Neuronal stem cell (in vitro differentiated cells): Measurements from ENCODE around the gene TMEM139.

Source experiments
- DNase-seq: peaks from one replicate; pipeline ENCODE4 v3.0.0-alpha.2; 2013; ENCODE audit warnings: low spot score
- H2AFZ ChIP-seq: one replicate; pipeline ENCODE4 v1.6.1; 2013; ENCODE audit warnings: mild to moderate bottlenecking, low read length, inconsistent platforms
- H2AK5ac ChIP-seq: 2 replicates; pipeline ENCODE4 v1.6.1; 2013; ENCODE audit warnings: low read depth, mild to moderate bottlenecking, inconsistent platforms, low read length, moderate library complexity, mixed read lengths
- H2BK120ac ChIP-seq: 2 replicates; pipeline ENCODE4 v1.6.1; 2013; ENCODE audit warnings: low read depth, mild to moderate bottlenecking, inconsistent platforms, low read length, moderate library complexity, mixed read lengths
- H2BK12ac ChIP-seq: one replicate; pipeline ENCODE4 v1.6.1; 2013; ENCODE audit warnings: low read length, inconsistent platforms
- H2BK15ac ChIP-seq: 2 replicates; pipeline ENCODE4 v1.6.1; 2013; ENCODE audit warnings: mild to moderate bottlenecking, low read length, inconsistent platforms, mixed read lengths
- H2BK5ac ChIP-seq: one replicate; pipeline ENCODE4 v1.6.1; 2013; ENCODE audit warnings: inconsistent platforms, mild to moderate bottlenecking, low read length, moderate library complexity
- H3K14ac ChIP-seq: one replicate; pipeline ENCODE4 v1.6.1; 2013; ENCODE audit warnings: low read length, inconsistent platforms
- H3K18ac ChIP-seq: 2 replicates; pipeline ENCODE4 v1.6.1; 2013; ENCODE audit warnings: low read length, inconsistent platforms
- H3K23ac ChIP-seq: 2 replicates; pipeline ENCODE4 v1.6.1; 2013; ENCODE audit warnings: low read depth, mild to moderate bottlenecking, mixed read lengths, low read length, inconsistent platforms; ENCODE audit not compliant: poor library complexity
- H3K27ac ChIP-seq: replicated peaks from 3 replicates; pipeline ENCODE4 v1.5.1; 2013; ENCODE audit warnings: low read length, inconsistent platforms
- H3K27me3 ChIP-seq, 3 experiments: 2 replicates each; pipeline ENCODE4 v1.6.1; 2013; ENCODE audit warnings: low read length in 3 of 3, mild to moderate bottlenecking in 2 of 3, inconsistent platforms in 1 of 3, low read depth in 1 of 3, mixed read lengths in 1 of 3, moderate library complexity in 1 of 3; ENCODE audit not compliant: control insufficient read depth in 3 of 3, insufficient read depth in 3 of 3
- H3K36me3 ChIP-seq, 2 donors: replicated peaks in 1 of 2; 2 replicates each; pipeline ENCODE4 v1.6.1; 2013; ENCODE audit warnings: low read length in 2 of 2; ENCODE audit not compliant: control insufficient read depth in 2 of 2, insufficient read depth in 2 of 2
- H3K4ac ChIP-seq: 2 replicates; pipeline ENCODE4 v1.6.1; 2013; ENCODE audit warnings: inconsistent platforms, mild to moderate bottlenecking, low read length, moderate library complexity
- H3K4me1 ChIP-seq, 2 donors: 1 replicate in 1 of 2; 2 replicates in 1 of 2; pipeline ENCODE4 v1.6.1; 2013; ENCODE audit warnings: low read length in 2 of 2, low read depth in 1 of 2; ENCODE audit not compliant: control insufficient read depth in 2 of 2, insufficient read depth in 1 of 2
- H3K4me2 ChIP-seq: one replicate; pipeline ENCODE4 v1.6.1; 2013; ENCODE audit warnings: mild to moderate bottlenecking, low read length, inconsistent platforms; ENCODE audit not compliant: insufficient read depth, poor library complexity, severe bottlenecking
- H3K4me3 ChIP-seq, 2 donors: 2 replicates each; pipeline ENCODE4 v1.5.1; 2013; ENCODE audit warnings: low read length in 2 of 2, mild to moderate bottlenecking in 2 of 2, inconsistent platforms in 1 of 2, moderate library complexity in 1 of 2
- H3K79me1 ChIP-seq: one replicate; pipeline ENCODE4 v1.6.1; 2013; ENCODE audit warnings: low read depth, mild to moderate bottlenecking, inconsistent platforms, low read length, moderate library complexity
- H3K9ac ChIP-seq: one replicate; pipeline ENCODE4 v1.6.1; 2013; ENCODE audit warnings: mild to moderate bottlenecking, low read depth, low read length, inconsistent platforms; ENCODE audit not compliant: poor library complexity
- H3K9me3 ChIP-seq, 2 donors: replicated peaks in 1 of 2; 2 replicates each; pipeline versions ENCODE3 to v1.6.1; 2013; ENCODE audit warnings: low read length in 2 of 2, mild to moderate bottlenecking in 2 of 2, inconsistent platforms in 1 of 2, low read depth in 1 of 2, mixed read lengths in 1 of 2, moderate library complexity in 1 of 2; ENCODE audit not compliant: control insufficient read depth in 2 of 2, insufficient read depth in 1 of 2
- H4K8ac ChIP-seq: one replicate; pipeline ENCODE4 v1.6.1; 2013; ENCODE audit warnings: low read depth, mild to moderate bottlenecking, inconsistent platforms, low read length, moderate library complexity
- H4K91ac ChIP-seq: one replicate; pipeline ENCODE4 v1.6.1; 2013; ENCODE audit warnings: low read length, low read depth, mild to moderate bottlenecking, inconsistent platforms; ENCODE audit not compliant: poor library complexity
- WGBS, 2 donors: extraction: QIAGEN DNeasy Blood & Tissue Kit; methylation state at CpG; one replicate each; pipeline ENCODE4 v1.1.7; 2013; ENCODE audit warnings: missing lambda C conversion rate in 2 of 2, mixed read lengths in 1 of 2; ENCODE audit not compliant: insufficient read length in 2 of 2, insufficient replicate concordance in 1 of 2; ENCODE audit errors: extremely low coverage in 2 of 2; 5-methylcytosine and 5-hydroxymethylcytosine counted together

The TMEM139 gene

DNA sequence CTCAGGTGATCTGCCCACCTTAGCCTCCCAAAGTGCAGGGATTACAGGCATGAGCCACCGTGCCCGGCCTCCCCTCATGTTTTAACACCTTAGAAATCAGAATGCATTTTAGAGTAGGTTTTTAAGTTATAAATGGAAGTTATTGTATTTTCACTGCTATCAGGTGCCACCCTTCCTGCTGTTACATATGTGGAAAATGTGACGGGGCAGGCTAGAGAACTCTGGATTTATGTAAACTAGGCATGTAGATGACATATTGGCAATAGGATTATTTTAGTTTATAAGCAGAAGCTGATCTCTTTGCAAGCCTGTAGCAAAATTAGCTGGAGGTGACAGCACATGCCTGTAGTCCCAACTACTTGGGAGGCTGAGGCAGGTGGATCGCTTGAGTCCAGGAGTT, 5.5 kb downstream of the TMEM139 start:
- H2BK15ac ChIP-seq = no peak overlapping the region
- peaks cover 6 to 14% of the 10 kb centered on the region in 2 donors for H3K9me3 ChIP-seq
- H2BK12ac ChIP-seq = no peak overlapping the region
- H4K91ac ChIP-seq = no peak overlapping the region
- no peak overlapping the region for H2AFZ ChIP-seq
- H3K27ac ChIP-seq = no peak overlapping the region
- peaks cover 10 to 12% of the 10 kb centered on the region in 2 donors for H3K4me1 ChIP-seq
- peaks cover 5% of the 10 kb centered on the region for H3K79me1 ChIP-seq
- H2BK5ac ChIP-seq = no peak overlapping the region
- no peak overlapping the region for H3K23ac ChIP-seq
- no peak for DNase-seq
- peaks cover 23 to 59% of the 10 kb centered on the region in 2 donors for H3K36me3 ChIP-seq
- no peak overlapping the region for H3K18ac ChIP-seq
- H3K4me3 ChIP-seq = peak overlapping the region in 1 of 2 donors; percentile 25
- WGBS, 2 donors = no CpG with 5 or more reads among the region's 4 CpGs
- no peak overlapping the region for H3K4ac ChIP-seq
- H4K8ac ChIP-seq = no peak overlapping the region
- H3K9ac ChIP-seq = no peak overlapping the region
- H2AK5ac ChIP-seq = no peak overlapping the region
- peaks cover 0 to 3% (median 0%) of the 10 kb centered on the region in 3 experiments for H3K27me3 ChIP-seq
- H2BK120ac ChIP-seq = no peak overlapping the region
- no peak overlapping the region for H3K14ac ChIP-seq
- peak overlapping the region; percentile 12 for H3K4me2 ChIP-seq

DNA sequence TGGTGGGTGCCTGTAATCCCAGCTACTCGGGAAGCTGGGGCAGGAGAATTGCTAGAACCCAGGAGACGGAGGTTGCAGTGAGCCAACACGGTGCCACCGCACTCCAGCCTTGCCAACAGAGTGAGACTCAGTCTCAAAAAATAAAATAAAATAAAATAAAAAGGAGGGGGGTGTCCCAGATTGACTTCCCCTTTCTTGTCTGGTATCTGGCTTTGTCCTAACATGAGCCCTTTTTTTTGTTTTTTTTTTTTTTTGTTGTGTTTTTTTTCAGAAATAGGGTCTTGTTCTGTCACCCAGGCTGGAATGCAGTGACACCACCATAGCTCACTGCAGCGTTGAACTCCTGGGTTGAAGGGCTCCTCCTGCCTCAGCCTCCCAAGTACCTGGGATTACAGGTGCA, 8.1 kb downstream of the TMEM139 start:
- H2BK120ac ChIP-seq = no peak overlapping the region
- no peak overlapping the region for H2BK15ac ChIP-seq
- H3K36me3 ChIP-seq = peaks cover 29 to 83% of the 10 kb centered on the region in 2 donors
- no peak overlapping the region for H3K4ac ChIP-seq
- no peak overlapping the region for H2AFZ ChIP-seq
- H3K9ac ChIP-seq = no peak overlapping the region
- DNase-seq = no peak
- no peak overlapping the region for H2BK12ac ChIP-seq
- no peaks in the 10 kb centered on the region for H3K27me3 ChIP-seq
- no peak overlapping the region for H2BK5ac ChIP-seq
- no peak overlapping the region for H3K27ac ChIP-seq
- H3K9me3 ChIP-seq = no peaks in the 10 kb centered on the region
- H3K18ac ChIP-seq = no peak overlapping the region
- WGBS, 2 donors = no CpG with 5 or more reads among the region's 5 CpGs
- no peak overlapping the region for H2AK5ac ChIP-seq
- no peak overlapping the region for H4K91ac ChIP-seq
- no peak overlapping the region for H3K4me2 ChIP-seq
- no peak overlapping the region for H3K14ac ChIP-seq
- H3K23ac ChIP-seq = no peak overlapping the region
- H3K79me1 ChIP-seq = peaks cover 5% of the 10 kb centered on the region
- H3K4me3 ChIP-seq = no peak overlapping the region
- no peak overlapping the region for H4K8ac ChIP-seq
- peaks cover 3 to 9% of the 10 kb centered on the region in 2 donors for H3K4me1 ChIP-seq

DNA sequence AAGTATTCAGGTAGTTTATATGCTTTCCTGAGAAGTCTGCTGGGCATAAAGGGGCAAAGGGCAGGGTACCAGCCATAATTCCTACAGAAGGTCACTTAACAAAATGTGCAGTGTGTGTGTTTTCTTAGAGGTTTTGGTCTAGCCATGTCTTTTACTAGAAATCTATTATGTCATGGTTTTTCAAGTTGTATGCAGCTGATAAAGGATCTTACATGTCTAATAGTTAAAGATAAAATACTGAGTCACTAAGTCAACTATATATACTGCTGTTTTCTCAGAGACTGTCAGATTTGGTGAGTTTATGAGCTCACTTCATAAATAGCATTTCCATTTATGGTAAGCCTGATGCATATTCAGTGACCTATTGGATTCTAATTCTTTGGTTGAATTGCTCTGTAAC, 11.1 kb downstream of the TMEM139 start:
- Histone ChIP-seq H3K4me3 (no peak overlapping the region), H3K27ac (no peak overlapping the region), H3K36me3 (peaks cover 44 to 98% of the 10 kb centered on the region in 2 donors)

GRCh38 chr7:143296686-143297085, 11.9 kb downstream of the TMEM139 start:
- H3K23ac ChIP-seq = no peak overlapping the region
- no peak overlapping the region for H3K4me2 ChIP-seq
- no peak overlapping the region for H2BK15ac ChIP-seq
- no CpG with 5 or more reads among the region's 2 CpGs for WGBS, 2 donors
- H3K27me3 ChIP-seq = no peaks in the 10 kb centered on the region
- H2AFZ ChIP-seq = no peak overlapping the region
- no peak overlapping the region for H3K14ac ChIP-seq
- no peak overlapping the region for H3K9ac ChIP-seq
- no peak overlapping the region for H2BK120ac ChIP-seq
- H3K4me1 ChIP-seq = no peaks in the 10 kb centered on the region
- no peak overlapping the region for H3K4me3 ChIP-seq
- peaks cover 6% of the 10 kb centered on the region for H3K79me1 ChIP-seq
- H3K18ac ChIP-seq = no peak overlapping the region
- H3K4ac ChIP-seq = no peak overlapping the region
- no peak overlapping the region for H2AK5ac ChIP-seq
- no peak overlapping the region for H2BK12ac ChIP-seq
- H2BK5ac ChIP-seq = no peak overlapping the region
- DNase-seq = no peak
- H3K27ac ChIP-seq = no peak overlapping the region
- no peak overlapping the region for H4K91ac ChIP-seq
- H3K36me3 ChIP-seq = peaks cover 47 to 98% of the 10 kb centered on the region in 2 donors
- H4K8ac ChIP-seq = no peak overlapping the region
- H3K9me3 ChIP-seq = no peaks in the 10 kb centered on the region

More for the DNA sequence above, 11.1 kb downstream of the TMEM139 start:
- no peaks in the 10 kb centered on the region for H3K9me3 ChIP-seq
- no peak for DNase-seq
- peaks cover 6% of the 10 kb centered on the region for H3K79me1 ChIP-seq
- no peak overlapping the region for H3K23ac ChIP-seq
- H3K9ac ChIP-seq = no peak overlapping the region
- H3K4ac ChIP-seq = no peak overlapping the region
- H3K18ac ChIP-seq = no peak overlapping the region
- H2BK5ac ChIP-seq = no peak overlapping the region
- no peak overlapping the region for H2BK15ac ChIP-seq
- no peaks in the 10 kb centered on the region for H3K27me3 ChIP-seq
- H3K4me1 ChIP-seq = no peaks in the 10 kb centered on the region
- H2AFZ ChIP-seq = no peak overlapping the region
- no peak overlapping the region for H4K8ac ChIP-seq
- H2AK5ac ChIP-seq = no peak overlapping the region
- no peak overlapping the region for H2BK120ac ChIP-seq
- no peak overlapping the region for H4K91ac ChIP-seq
- no peak overlapping the region for H3K4me2 ChIP-seq
- H2BK12ac ChIP-seq = no peak overlapping the region
- H3K14ac ChIP-seq = no peak overlapping the region
